GM18867 (cell line): ENCODE measurements around the gene NPC1.
"Not testable (repeated sequence)": the region's sequence is repeated elsewhere in the genome, so short reads cannot be mapped to it uniquely, and the experiment has no call there.

ENCODE experiments used
- ATAC-seq: cut with Tn5 transposase; IDR thresholded peaks from one replicate; pipeline ENCODE4 v1.9.1; 2021; ENCODE audit warnings: mild to moderate bottlenecking, moderate library complexity; ENCODE audit not compliant: unreplicated experiment

Gene NPC1

GRCh38 chr18:23586249-23587196, at the start of gene NPC1:
Gene NPC1, minus strand, starts transcription at chr18:23586506. Its CDS starts 163 bp downstream, at chr18:23586343.
- peak; percentile 93 for ATAC-seq

GRCh38 chr18:23636071-23636399, 49.7 kb upstream of the NPC1 start:
- no peak for ATAC-seq

DNA sequence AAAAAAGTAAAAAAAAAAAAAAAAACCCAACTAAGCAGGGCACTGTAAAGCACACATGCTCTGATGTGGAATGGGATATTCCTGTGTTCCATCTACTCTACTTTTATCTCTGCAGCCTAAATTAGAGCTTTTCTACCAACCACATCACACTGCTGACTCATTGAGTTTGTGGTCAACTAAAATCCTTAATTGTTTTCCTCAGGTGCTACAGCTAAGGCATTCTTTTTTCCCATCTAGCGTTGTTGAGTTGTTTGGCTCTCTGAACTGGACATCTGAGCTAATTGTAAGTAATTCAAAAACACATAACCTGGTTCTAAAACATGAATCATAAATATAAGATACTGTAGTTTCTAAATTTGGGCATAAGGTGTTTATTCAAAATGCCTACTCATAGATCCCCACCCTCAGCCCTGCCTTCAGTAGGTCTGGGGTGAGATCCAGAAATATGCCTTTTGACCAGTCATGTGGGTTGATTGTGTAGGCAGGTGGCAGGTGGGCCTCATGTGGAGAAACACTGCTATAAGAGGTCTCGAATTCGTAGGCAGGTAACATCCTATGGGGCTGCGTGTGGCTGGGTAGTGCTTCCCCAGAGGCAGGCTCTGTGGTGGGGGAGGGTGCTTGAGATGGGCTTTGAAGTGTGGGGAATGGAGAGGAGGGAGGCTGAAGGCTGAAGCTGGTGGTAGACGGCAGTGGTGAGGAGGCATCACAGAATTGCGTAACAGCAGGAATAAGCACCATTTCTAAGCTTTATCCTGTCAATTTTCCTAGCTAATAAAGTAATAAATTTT, 49.2 kb upstream of the NPC1 start:
- ATAC-seq = no peak

DNA sequence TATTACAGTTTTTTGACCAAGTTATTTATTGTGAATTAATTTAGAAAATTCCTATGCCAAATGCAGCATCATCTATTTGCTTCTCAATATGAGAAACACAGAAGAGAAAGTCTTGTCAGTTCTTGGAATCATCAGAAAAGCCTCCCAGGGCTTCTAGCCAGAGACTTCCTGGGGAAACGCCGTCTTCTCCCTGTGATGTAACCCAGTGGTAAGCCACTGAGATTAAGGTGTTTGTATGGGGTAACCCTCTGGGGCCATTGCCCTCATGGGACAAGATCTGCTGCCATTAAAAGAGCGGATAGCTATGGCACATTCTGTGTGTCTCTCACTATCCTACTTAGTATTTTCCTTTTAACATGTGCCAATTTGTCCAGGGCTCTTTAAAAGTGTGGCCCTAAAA, 48.4 kb upstream of the NPC1 start:
- ATAC-seq = no peak

DNA sequence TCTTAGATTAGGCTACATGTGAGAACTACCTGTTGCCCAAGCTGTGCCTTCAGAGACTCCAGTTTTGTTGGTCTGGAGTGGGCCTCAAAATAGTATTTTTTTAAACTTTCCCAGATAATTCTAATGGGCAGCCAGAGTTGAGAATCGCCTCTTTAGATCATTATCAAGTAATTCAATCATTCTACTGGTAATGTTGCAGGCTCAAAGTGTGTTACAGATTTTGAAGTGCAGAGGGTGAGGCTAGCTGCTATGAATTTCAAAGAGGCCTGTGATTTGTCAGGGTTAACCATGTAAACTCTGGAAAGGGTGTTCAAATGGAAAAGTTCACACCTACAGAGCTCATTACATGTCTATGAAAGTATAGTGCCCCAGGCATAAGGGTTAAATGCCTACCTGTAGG, 46.3 kb upstream of the NPC1 start:
- ATAC-seq = no peak

- no peak for ATAC-seq
Measured at GRCh38 chr18:23631746-23632145, 45.4 kb upstream of the NPC1 start.

GRCh38 chr18:23631312-23631711, 45.0 kb upstream of the NPC1 start:
- no peak for ATAC-seq

GRCh38 chr18:23629444-23629946, 43.2 kb upstream of the NPC1 start:
- peak; percentile 83 for ATAC-seq

GRCh38 chr18:23627970-23628369, 41.7 kb upstream of the NPC1 start:
- no peak for ATAC-seq

DNA sequence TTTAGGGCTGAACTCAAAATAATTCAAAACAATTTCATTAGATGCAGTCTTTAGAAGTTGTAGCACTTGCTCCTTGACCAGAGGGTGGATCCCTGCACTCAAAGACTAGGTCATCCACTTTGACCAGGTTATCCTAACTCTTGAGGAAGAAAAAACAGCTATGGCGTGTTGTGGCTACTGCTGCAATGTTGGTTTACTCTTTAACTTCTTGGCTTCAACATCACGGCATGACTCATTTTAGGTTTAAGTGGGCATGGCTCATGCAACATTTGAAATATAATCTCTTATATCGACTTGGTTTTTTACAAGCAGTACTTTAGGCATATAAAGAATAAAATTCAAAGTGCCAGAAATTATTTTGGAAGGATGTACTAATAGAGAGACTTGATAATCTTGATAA, 41.0 kb upstream of the NPC1 start:
- ATAC-seq = no peak

- no peak for ATAC-seq
Measured at GRCh38 chr18:23626451-23627279, 40.4 kb upstream of the NPC1 start.

- no peak for ATAC-seq
Measured at GRCh38 chr18:23623040-23623439, 36.7 kb upstream of the NPC1 start.

DNA sequence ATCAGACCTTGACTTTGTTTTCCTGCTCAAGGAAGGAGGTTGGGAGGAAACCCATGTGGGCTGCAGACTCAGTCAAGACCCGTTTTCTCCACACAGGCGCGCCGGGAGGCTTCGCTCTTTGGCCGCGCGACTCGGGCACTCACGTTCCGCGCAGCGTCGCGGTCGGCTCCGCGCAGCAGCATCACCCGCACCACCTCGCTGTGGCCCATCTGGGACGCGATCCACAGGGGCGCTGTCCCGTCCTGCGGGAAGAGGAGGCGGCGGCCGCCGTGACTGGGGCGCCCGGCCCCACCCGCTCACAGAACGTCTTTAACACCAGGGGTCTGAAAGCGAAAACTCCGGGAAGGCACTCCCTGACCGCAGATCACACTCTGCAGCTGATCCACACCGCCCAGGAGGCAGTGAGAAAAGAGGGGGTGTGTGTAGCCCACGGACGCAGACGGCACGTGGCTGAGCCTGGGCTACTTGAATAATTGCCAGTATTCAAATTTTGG, 33.1 kb upstream of the NPC1 start:
- ATAC-seq = no peak

DNA sequence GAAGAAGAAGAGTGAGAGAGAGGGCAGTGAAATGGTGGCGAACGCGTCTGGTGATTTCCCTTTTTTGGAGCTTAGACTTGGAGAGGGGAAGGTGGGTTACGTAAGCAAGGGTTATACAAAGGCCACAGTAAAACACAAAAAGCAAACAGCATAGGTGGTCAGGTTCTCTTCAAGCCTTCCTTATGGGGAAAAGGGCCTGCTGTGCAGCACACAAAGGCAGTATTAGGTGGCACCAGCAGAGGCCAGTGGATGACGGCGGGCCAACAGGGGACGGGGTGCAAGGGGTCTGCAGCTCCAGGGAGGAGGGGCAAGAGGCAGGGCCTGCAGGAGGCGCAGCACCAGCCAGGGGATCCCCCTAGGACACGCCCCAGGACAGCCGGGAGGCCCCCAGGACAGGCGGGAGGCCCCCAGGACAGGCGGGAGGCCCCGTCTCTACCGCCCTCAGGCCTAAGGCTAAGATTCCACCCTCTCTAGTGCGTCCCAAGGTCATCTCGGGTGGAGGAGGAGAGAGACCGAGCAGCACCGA, 32.6 kb upstream of the NPC1 start:
- no peak for ATAC-seq

- peak; percentile 49 for ATAC-seq
Measured at GRCh38 chr18:23617412-23618014, 31.2 kb upstream of the NPC1 start.

DNA sequence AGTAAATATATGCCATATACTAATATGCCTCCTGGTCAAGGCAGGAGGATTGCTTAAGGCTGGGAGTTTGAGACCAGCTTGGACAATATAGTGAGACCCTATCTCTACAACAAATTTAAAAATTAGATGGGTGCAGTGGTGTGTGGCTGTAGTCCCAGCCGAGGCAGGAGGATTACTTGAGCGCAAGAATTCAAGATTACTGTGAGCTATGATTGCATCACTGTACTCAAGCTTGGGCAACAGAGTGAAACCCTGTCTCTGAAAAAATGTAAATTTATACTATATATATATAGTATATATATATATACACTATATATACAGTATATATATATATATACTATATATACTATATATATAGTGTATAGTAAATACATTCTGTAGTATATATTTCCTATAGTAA, 30.0 kb upstream of the NPC1 start:
- ATAC-seq = no peak

DNA sequence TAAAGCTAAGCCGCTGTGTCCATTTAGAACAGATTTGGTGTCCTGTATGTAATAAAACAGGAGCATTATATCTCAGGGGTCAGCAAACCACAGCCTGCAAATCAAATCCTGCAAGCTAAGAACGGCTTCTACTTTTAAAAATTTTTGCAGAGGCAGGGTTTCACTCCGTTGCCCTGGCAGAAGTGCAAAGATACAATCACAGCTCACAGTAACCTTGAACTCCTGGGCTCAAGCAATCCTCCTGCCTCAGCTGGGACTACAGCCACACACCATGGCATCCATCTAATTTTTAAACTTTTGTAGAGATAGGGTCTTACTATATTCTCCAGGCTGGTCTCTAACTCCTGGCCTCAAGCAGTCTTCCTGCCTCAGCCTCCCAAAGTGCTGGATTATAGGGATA, 28.6 kb upstream of the NPC1 start:
- ATAC-seq = no peak

- no peak for ATAC-seq
Measured at GRCh38 chr18:23614413-23614812, 28.1 kb upstream of the NPC1 start.

DNA sequence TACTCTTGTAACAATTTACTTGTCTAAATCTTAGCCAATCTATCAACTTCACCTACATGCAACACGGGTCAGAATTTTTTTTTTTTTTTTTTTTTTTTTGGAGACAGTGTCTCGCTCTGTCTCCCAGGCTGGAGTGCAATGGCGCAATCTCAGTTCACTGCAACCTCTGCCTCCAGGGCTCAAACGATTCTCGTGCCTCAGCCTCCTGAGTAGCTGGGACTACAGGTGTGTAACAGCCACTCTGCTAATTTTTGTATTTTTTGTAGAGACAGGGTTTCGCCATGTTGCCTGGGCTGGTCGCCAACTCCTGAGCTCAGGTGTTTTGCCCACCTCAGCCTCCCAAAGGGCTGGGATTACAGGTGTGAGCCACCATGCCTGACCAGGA, 26.8 kb upstream of the NPC1 start:
- not testable (repeated sequence) for ATAC-seq

GRCh38 chr18:23612434-23613090, 26.3 kb upstream of the NPC1 start:
- peak; percentile 47 for ATAC-seq
